ENCODE data around the gene ADGRG7. TPM values are rescaled to one million over a fixed set of nuclear protein-coding genes. Genes with fewer than 3 reads are reported as not detected.

The ADGRG7 gene
- total RNA-seq, result 0.30 TPM in 1 of 2 replicates, not detected in the other

DNA sequence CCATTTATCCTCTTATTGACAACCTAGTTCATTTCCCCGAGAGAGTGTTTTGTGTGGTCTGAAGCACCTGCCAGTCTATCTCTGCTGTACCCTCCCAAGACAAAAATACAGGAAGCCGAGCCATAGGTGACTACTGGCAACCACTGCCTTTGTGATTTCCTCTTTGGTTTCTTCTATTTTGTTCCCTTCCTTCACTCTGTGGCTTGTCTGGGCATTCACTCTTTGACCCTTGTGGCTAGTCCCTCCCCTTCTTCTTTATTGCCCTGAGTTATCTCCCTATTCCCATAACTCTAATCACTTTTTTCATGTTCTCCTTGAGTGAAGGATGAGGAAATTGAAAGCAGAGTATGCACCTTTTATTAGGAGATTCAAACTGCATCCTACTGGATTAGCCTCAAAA, at the start of gene ADGRG7:
ADGRG7 (plus strand) TSS at position 297 of the 400 bp plus-strand sequence. CDS start 256 bp downstream, outside the sequence.

GRCh38 chr3:100708989-100709841, 99.8 kb downstream of the ADGRG7 start, which contains the start of gene TFG:
TFG (plus strand) TSS chr3:100709494; CDS start chr3:100713686, 4,192 bp downstream.

Other genes with a start within 250 kb of the ADGRG7 start
- gene TOMM70, start 208.5 kb upstream of the ADGRG7 start, total RNA-seq, result 63.0 and 75.8 TPM in 2 replicates
- gene LNP1, start 208.1 kb upstream of the ADGRG7 start, total RNA-seq, result 3.3 and 3.9 TPM in 2 replicates
- 53.7 and 107 TPM in 2 replicates for gene TMEM45A, start 117.0 kb upstream of the ADGRG7 start, total RNA-seq
- 83.1 and 113 TPM in 2 replicates for gene TFG, start 99.9 kb downstream of the ADGRG7 start, total RNA-seq